Muscle of arm (tissue), 12 donors: ENCODE results near the gene HEXA. TPM values are rescaled to one million over a fixed set of nuclear protein-coding genes. Genes with fewer than 3 reads are reported as not detected.
"Not testable (repeated sequence)": the region's sequence is repeated elsewhere in the genome, so short reads cannot be mapped to it uniquely, and the experiment has no call there.

ENCODE experiments used
- DNase-seq: peaks from one replicate; pipeline ENCODE4 v3.0.0-alpha.2; 2013
- polyA plus RNA-seq, 12 donors: library from polyadenylated mRNA; unstranded; fragments of 120-200 nt; gene quantifications; one replicate each; pipeline ENCODE4 v1.2.1, GENCODE V29; 2013; ENCODE audit not compliant: insufficient read length in 12 of 12

Gene HEXA
- polyA plus RNA-seq, 12 donors = 29.3 to 65.5 (median 49.2) TPM; not detected in 1

GRCh38 chr15:72379856-72380430 is 4.1 kb upstream of the HEXA start:
- DNase-seq = no peak

- not testable (repeated sequence) for DNase-seq
These were observed 3.3 kb upstream of the HEXA start for GRCh38 chr15:72379106-72379505.

GRCh38 chr15:72377331-72377730 is 1.5 kb upstream of the HEXA start:
- no peak for DNase-seq

GRCh38 chr15:72375501-72375845 is 341 bp downstream of the HEXA start:
- DNase-seq = no peak

GRCh38 chr15:72372361-72372760 is 3.5 kb downstream of the HEXA start:
- no peak for DNase-seq

- no peak for DNase-seq
These were observed 5.8 kb downstream of the HEXA start for GRCh38 chr15:72369964-72370363.

GRCh38 chr15:72368899-72369298 is 6.9 kb downstream of the HEXA start:
- no peak for DNase-seq

GRCh38 chr15:72368325-72368724 is 7.5 kb downstream of the HEXA start:
- no peak for DNase-seq

- DNase-seq = no peak
These were observed 10.0 kb downstream of the HEXA start for GRCh38 chr15:72365844-72366243.

- no peak for DNase-seq
These were observed 14.6 kb downstream of the HEXA start for GRCh38 chr15:72361176-72361575.

GRCh38 chr15:72358650-72359171 is 17.1 kb downstream of the HEXA start:
- no peak for DNase-seq

GRCh38 chr15:72358121-72358520 is 17.7 kb downstream of the HEXA start:
- DNase-seq = no peak

GRCh38 chr15:72354496-72354895 is 21.3 kb downstream of the HEXA start:
- no peak for DNase-seq

GRCh38 chr15:72353266-72353665 is 22.5 kb downstream of the HEXA start:
- DNase-seq = no peak

GRCh38 chr15:72345806-72346205 is 30.0 kb downstream of the HEXA start:
- no peak for DNase-seq

- DNase-seq = no peak
These were observed 30.5 kb downstream of the HEXA start for GRCh38 chr15:72345280-72345679.

- DNase-seq = no peak
These were observed 31.2 kb downstream of the HEXA start for GRCh38 chr15:72344602-72345001.

- DNase-seq = no peak
These were observed 33.4 kb downstream of the HEXA start for GRCh38 chr15:72342385-72342784.

- DNase-seq = no peak
These were observed 34.5 kb downstream of the HEXA start for GRCh38 chr15:72341361-72341760.

- DNase-seq = no peak
These were observed 35.4 kb downstream of the HEXA start for GRCh38 chr15:72340366-72340765.

- no peak for DNase-seq
These were observed 36.0 kb downstream of the HEXA start for GRCh38 chr15:72339777-72340177.

GRCh38 chr15:72338617-72339321 is 37.0 kb downstream of the HEXA start:
- no peak for DNase-seq

GRCh38 chr15:72338148-72338547 is 37.7 kb downstream of the HEXA start:
- DNase-seq = no peak

- DNase-seq = no peak
These were observed 41.0 kb downstream of the HEXA start for GRCh38 chr15:72334842-72335241.
